GM10266 (cell line): Measurements from ENCODE around the gene CDHR3.

Experiments used
- DNase-seq: peaks from one replicate; pipeline ENCODE4 v3.0.0; 2012; ENCODE audit errors: extremely low spot score
- TF ChIP-seq, protein P1 (sequence below): IDR thresholded peaks from 2 replicates; pipeline ENCODE4 v1.5.1; 2012; ENCODE audit warnings: mild to moderate bottlenecking, low read depth; ENCODE audit not compliant: control insufficient read depth, insufficient read depth; ENCODE audit errors: missing control alignments

CDHR3 gene

DNA sequence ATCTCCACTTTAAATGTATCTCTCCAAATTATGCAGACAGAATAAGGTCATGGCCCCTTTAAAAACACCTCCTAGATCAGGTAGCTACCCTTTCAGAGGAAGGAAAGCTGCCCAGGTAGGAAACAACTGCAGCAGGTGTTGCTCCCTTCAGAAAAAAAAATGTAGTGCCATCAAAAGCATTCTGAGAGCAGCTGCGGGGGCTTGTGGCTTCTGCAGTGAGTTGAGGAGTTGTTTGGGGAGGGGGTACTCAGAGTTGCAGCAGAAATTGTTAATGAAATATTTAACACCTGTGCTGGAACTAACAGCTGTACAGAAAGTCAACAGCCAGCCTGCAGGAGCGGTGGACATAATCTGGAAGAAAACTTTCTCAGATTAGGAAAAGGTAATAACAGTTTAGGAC lies 24.0 kb downstream of the CDHR3 start:
- DNase-seq = no peak
- TF ChIP-seq, protein P1, sequence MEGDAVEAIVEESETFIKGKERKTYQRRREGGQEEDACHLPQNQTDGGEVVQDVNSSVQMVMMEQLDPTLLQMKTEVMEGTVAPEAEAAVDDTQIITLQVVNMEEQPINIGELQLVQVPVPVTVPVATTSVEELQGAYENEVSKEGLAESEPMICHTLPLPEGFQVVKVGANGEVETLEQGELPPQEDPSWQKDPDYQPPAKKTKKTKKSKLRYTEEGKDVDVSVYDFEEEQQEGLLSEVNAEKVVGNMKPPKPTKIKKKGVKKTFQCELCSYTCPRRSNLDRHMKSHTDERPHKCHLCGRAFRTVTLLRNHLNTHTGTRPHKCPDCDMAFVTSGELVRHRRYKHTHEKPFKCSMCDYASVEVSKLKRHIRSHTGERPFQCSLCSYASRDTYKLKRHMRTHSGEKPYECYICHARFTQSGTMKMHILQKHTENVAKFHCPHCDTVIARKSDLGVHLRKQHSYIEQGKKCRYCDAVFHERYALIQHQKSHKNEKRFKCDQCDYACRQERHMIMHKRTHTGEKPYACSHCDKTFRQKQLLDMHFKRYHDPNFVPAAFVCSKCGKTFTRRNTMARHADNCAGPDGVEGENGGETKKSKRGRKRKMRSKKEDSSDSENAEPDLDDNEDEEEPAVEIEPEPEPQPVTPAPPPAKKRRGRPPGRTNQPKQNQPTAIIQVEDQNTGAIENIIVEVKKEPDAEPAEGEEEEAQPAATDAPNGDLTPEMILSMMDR = no peak

DNA sequence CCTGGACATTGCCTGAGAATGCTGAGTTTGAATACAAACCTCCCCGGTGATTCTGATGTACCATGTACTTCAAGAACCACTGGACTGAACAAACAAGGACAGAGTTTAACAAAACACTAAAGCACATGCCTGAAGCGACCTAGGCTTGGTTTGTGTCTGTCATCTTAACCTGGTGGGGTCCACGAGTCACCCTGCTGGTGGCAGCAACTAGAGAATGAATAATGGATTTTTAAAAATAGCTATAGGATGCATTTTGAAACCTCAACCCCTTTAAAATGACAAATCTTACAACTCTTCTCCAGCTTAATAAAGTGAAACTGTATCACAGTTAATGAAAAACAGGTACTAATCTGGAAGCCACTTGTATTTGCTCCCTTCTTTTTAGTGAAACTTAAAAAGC lies 25.2 kb downstream of the CDHR3 start:
- TF ChIP-seq, protein P1 = no peak
- DNase-seq = no peak

- TF ChIP-seq, protein P1 = no peak
- DNase-seq = no peak
Measured at GRCh38 chr7:105989191-105989590, 26.1 kb downstream of the CDHR3 start.

DNA sequence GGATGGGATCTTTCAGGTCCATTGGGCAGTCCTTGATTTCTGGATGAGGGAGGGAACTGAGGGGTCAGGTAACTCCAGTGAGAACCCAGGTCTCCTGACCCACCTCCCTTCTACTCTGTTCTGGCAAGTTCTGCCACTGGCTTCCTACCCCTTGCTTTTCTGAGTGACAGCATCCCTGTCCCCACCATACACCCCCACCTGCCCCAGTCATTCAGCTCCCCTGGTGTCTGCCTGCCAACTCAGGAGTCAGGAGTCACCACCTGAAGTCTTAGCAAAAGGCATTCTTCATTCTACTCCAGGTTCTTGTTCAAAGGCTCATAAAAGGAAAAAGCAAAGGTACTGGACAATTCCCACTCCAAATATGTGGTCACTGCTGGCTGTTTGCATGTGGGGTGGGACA lies 26.6 kb downstream of the CDHR3 start:
- no peak for DNase-seq
- TF ChIP-seq, protein P1 = no peak

DNA sequence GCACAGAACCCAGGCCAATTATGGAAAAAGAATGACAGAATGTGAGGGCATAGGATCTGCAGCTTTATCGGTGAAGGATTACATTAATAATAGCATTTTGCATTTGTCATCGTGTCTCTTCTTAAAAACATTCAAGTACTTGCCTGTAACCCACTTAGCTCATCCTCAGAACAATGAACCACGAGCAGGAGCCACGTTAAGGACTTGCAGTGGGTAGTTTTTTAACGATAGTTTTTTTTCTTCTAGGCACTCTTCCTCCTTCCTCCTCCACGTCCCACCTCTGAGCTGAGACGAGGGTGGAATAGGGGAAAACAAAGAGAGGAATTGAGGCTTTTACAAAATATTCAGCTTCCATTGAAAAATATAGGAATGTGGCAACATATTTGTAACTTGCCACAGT lies 27.1 kb downstream of the CDHR3 start:
- DNase-seq = no peak
- TF ChIP-seq, protein P1 = no peak

GRCh38 chr7:105990727-105991453 lies 27.8 kb downstream of the CDHR3 start:
- TF ChIP-seq, protein P1 = no peak
- DNase-seq = no peak

DNA sequence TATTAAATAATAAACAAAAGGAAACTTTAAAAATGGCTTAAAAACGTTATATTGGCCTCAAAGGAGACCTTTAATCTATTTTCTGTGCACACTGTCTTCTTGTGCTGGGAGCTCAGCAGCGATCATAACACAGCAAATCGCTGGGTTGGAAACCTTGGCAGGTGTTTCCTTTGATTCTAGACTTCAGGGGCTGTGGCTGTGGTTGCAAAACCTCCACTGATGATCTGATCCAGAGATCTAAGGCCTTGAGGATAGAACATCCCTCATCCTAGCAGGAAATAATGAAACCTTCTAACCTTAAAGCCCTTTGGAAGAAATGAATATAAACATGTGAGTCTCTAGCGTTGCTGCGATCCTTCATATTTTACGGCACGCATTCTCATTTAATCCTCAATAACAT lies 29.8 kb downstream of the CDHR3 start:
- TF ChIP-seq, protein P1 = no peak
- no peak for DNase-seq
